Ishikawa (cell line): ENCODE measurements around the gene ZNF74.

ENCODE experiments used
- CEBPB ChIP-seq: IDR thresholded peaks from 2 replicates; pipeline ENCODE4 v1.6.1; 2012
- EGR1 ChIP-seq: IDR thresholded peaks from 2 replicates; pipeline ENCODE4 v1.6.1; 2012
- EP300 ChIP-seq: IDR thresholded peaks from 2 replicates; pipeline ENCODE4 v1.6.1; 2012; ENCODE audit warnings: borderline replicate concordance
- RAD21 ChIP-seq: IDR thresholded peaks from 2 replicates; pipeline ENCODE4 v1.6.1; 2012; ENCODE audit warnings: low read depth
- TAF1 ChIP-seq: IDR thresholded peaks from 2 replicates; pipeline ENCODE4 v1.6.1; 2012; ENCODE audit warnings: low read depth, mild to moderate bottlenecking
- TEAD4 ChIP-seq: IDR thresholded peaks from 2 replicates; pipeline ENCODE4 v1.6.1; 2012
- YY1 ChIP-seq: IDR thresholded peaks from 2 replicates; pipeline ENCODE4 v1.6.1; 2012; ENCODE audit warnings: low read depth
- TF ChIP-seq, protein P1 (sequence below): IDR thresholded peaks from 2 replicates; pipeline ENCODE4 v1.6.1; 2012
- TF ChIP-seq, protein P2 (sequence below): IDR thresholded peaks from 2 replicates; pipeline ENCODE4 v1.6.1; 2012; ENCODE audit warnings: low read depth, mild to moderate bottlenecking

DNA sequence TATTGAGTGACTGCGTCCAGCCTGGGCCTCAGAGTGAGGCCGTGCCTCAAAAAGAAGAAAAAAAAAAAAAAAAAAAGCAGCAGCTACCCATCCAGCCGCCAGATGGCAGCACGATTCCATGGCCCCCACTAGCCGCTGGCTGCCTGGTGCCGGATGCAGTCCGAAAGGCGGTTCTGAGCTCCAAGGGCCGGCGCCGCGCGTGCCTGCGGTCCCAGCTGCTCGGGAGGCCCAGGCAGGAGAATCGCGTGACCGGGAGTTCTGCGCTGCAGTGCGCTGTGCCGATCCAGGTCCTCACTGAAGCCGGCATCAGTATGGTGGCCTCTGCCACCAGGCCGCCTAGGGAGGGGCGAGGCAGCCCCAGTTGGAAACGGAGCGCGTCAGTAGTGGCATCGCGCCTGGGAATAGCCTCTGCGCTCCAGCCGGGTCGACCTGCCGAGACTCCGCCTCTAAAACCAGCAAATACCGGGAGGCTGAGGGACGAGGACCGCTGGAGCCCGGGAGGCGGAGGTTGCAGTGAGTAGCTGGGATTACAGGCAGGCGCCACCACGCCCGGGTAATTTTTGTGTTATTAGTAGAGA is 24.3 kb downstream of the ZNF74 start:
- TF ChIP-seq CEBPB: no peak
- TF ChIP-seq TAF1: no peak
- no peak for TF ChIP-seq TEAD4
- TF ChIP-seq, protein P1, sequence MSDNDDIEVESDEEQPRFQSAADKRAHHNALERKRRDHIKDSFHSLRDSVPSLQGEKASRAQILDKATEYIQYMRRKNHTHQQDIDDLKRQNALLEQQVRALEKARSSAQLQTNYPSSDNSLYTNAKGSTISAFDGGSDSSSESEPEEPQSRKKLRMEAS: peak; percentile 74
- peak; percentile 94 for TF ChIP-seq RAD21
- TF ChIP-seq, protein P2, sequence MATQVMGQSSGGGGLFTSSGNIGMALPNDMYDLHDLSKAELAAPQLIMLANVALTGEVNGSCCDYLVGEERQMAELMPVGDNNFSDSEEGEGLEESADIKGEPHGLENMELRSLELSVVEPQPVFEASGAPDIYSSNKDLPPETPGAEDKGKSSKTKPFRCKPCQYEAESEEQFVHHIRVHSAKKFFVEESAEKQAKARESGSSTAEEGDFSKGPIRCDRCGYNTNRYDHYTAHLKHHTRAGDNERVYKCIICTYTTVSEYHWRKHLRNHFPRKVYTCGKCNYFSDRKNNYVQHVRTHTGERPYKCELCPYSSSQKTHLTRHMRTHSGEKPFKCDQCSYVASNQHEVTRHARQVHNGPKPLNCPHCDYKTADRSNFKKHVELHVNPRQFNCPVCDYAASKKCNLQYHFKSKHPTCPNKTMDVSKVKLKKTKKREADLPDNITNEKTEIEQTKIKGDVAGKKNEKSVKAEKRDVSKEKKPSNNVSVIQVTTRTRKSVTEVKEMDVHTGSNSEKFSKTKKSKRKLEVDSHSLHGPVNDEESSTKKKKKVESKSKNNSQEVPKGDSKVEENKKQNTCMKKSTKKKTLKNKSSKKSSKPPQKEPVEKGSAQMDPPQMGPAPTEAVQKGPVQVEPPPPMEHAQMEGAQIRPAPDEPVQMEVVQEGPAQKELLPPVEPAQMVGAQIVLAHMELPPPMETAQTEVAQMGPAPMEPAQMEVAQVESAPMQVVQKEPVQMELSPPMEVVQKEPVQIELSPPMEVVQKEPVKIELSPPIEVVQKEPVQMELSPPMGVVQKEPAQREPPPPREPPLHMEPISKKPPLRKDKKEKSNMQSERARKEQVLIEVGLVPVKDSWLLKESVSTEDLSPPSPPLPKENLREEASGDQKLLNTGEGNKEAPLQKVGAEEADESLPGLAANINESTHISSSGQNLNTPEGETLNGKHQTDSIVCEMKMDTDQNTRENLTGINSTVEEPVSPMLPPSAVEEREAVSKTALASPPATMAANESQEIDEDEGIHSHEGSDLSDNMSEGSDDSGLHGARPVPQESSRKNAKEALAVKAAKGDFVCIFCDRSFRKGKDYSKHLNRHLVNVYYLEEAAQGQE: no peak
- no peak for TF ChIP-seq EGR1
- TF ChIP-seq EP300: no peak
- TF ChIP-seq YY1: no peak
